AML-193 (cell line): ENCODE data around the gene SETD1B.

Experiments
- DNase-seq, 2 experiments: peaks; one replicate each; lab custom pipeline; 2025; lab: John Stamatoyannopoulos, UW

Gene SETD1B

GRCh38 chr12:121807642-121808347, 4.0 kb downstream of the SETD1B start:
- no peak for DNase-seq

GRCh38 chr12:121808623-121809022, 4.8 kb downstream of the SETD1B start:
- no peak for DNase-seq

GRCh38 chr12:121809712-121810116, 5.9 kb downstream of the SETD1B start:
- no peak for DNase-seq

- no peak for DNase-seq
Measured at GRCh38 chr12:121810234-121810817, 6.5 kb downstream of the SETD1B start.

- DNase-seq: no peak
Measured at GRCh38 chr12:121810833-121811433, 7.1 kb downstream of the SETD1B start.

GRCh38 chr12:121811434-121812319, 7.9 kb downstream of the SETD1B start:
- peak; percentile 51 to 69 for DNase-seq

GRCh38 chr12:121812320-121812871, 8.6 kb downstream of the SETD1B start:
- peak in 1 of 2 experiments; percentile 10 for DNase-seq

GRCh38 chr12:121812921-121813896, 9.4 kb downstream of the SETD1B start:
- peak; percentile 22 to 25 for DNase-seq

GRCh38 chr12:121813951-121814350, 10.1 kb downstream of the SETD1B start:
- DNase-seq: no peak

- no peak for DNase-seq
Measured at GRCh38 chr12:121814429-121815119, 10.8 kb downstream of the SETD1B start.

GRCh38 chr12:121815263-121815662, 11.5 kb downstream of the SETD1B start:
- no peak for DNase-seq

- no peak for DNase-seq
Measured at GRCh38 chr12:121816925-121817647, 13.3 kb downstream of the SETD1B start.

- no peak for DNase-seq
Measured at GRCh38 chr12:121817648-121818043, 13.8 kb downstream of the SETD1B start.

- DNase-seq: no peak
Measured at GRCh38 chr12:121819212-121819949, 15.6 kb downstream of the SETD1B start.

GRCh38 chr12:121820056-121820455, 16.2 kb downstream of the SETD1B start:
- no peak for DNase-seq

GRCh38 chr12:121822393-121823100, 18.7 kb downstream of the SETD1B start:
- no peak for DNase-seq

- DNase-seq: no peak
Measured at GRCh38 chr12:121823101-121823726, 19.4 kb downstream of the SETD1B start.

- no peak for DNase-seq
Measured at GRCh38 chr12:121823727-121824115, 19.9 kb downstream of the SETD1B start.
